ENCODE data around the gene CERK. TPM values are rescaled to one million over a fixed set of nuclear protein-coding genes. Genes with fewer than 3 reads are reported as not detected.

CERK gene
- total RNA-seq, 1 experiment from 2014 or later, result 45.6 TPM

DNA sequence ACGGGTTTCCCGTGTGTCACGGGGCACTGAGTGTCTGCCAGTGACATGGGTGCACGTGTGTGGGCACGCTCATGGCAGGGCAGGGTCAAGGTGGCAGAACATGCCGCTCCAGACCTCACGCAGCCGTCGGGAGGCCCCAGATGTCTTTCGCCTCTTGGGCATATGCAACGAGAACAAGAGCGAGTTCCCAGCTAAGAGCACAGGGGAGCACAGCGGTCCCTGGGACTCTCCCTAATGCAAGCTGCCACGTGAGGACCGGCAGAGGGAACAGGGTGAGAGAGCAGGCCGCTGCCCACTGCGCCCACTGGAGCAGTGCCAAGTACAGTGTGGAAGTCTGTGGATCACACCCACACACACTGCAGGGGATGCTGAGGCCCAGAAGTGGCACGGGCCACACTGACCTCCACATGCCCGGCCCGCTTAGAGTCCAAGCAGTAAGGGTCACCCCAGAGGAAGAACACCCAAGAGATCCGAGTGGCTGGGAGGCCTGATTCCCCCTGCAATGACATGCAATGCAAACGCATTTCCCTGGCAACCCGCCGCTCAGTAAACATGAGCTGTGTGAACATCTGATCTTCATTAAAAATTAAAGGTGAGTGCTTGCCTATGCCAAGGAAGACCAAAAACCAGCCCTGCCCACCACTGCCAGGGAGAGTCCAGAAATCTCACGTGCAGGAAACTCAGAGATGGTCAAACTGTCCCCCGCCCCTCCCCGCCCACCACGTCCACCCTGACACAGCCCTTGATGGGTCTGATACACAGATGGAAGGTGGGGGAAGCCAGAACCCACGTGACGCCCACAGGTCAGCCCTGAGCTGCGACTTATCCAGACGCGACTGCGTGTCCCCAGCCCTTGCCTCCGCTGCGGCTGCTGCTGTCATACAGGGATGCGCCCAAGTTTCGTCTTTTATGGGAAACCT, 11.7 kb downstream of the CERK start:
- H3K36me3 Mint-ChIP-seq, result peaks cover 5% of the 10 kb centered on the region; the same call in 1 of the 2 replicates
- CTCF ChIA-PET, result no interaction called here

DNA sequence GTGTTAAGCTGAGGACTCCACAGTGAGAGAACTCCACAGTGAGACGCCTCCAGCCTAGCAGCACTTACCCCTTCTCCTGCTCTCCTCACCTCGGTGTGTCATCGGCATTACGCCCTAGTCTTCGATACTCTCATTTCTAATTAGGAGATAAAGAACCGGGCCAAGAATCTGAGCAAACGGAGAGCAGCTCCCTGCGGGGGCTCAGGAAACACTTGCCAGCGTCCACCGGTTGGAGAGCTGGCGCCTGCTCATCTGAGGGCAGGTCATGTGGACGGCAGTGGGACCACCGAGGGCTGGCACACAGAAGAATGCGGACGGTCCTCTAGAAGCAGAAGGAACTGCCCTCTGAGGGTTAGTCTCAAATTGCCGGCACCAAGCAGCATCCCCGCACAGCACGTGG, 13.0 kb downstream of the CERK start:
- Mint-ChIP-seq H3K27me3 (ENCODE audit: low read depth) (no peaks in the 10 kb centered on the region), H3K4me1 (0 out of 2 replicates have a peak, but pooled peaks cover 6% of the 10 kb centered on the region), H3K4me3 (no peak overlapping the region), H3K36me3 (peaks cover 11% of the 10 kb centered on the region), H3K9me3 (no peaks in the 10 kb centered on the region), H3K27ac (no peak overlapping the region)
- ChIA-PET POLR2A (no interaction called here), CTCF (no interaction called here)
- ATAC-seq (no peak), DNase-seq (ENCODE audit: low spot score) (no peak)
- TF ChIP-seq, protein P1, sequence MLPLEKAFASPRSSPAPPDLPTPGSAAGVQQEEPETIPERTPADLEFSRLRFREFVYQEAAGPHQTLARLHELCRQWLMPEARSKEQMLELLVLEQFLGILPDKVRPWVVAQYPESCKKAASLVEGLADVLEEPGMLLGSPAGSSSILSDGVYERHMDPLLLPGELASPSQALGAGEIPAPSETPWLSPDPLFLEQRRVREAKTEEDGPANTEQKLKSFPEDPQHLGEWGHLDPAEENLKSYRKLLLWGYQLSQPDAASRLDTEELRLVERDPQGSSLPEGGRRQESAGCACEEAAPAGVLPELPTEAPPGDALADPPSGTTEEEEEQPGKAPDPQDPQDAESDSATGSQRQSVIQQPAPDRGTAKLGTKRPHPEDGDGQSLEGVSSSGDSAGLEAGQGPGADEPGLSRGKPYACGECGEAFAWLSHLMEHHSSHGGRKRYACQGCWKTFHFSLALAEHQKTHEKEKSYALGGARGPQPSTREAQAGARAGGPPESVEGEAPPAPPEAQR (CRISPR knock-in tag; IDR thresholded peaks at IDR 0.05), result no peak
- TF ChIP-seq NFYB (CRISPR knock-in tag; conservative IDR thresholded peaks at IDR 0.05; ENCODE audit: low read depth), result no peak

More for the DNA sequence above, 11.7 kb downstream of the CERK start:
- ATAC-seq (no peak), DNase-seq (ENCODE audit: low spot score) (no peak)
- H3K27me3 Mint-ChIP-seq (ENCODE audit: low read depth), result no peaks in the 10 kb centered on the region
- POLR2A ChIA-PET, result interaction anchor here (0.6 kb wide), 1 partner anchor 10 kb away, joined by 5 read pairs; no protein-coding TSS in a partner anchor
- no peaks in the 10 kb centered on the region for H3K9me3 Mint-ChIP-seq
- no peak overlapping the region for H3K4me3 Mint-ChIP-seq
- H3K4me1 Mint-ChIP-seq, result peaks cover 7% of the 10 kb centered on the region
- TF ChIP-seq JAZF1 (CRISPR knock-in tag; IDR thresholded peaks at IDR 0.05), result no peak
- no peak for TF ChIP-seq HMGA2 (CRISPR knock-in tag; IDR thresholded peaks at IDR 0.05)
- TF ChIP-seq SOX15 (CRISPR knock-in tag; IDR thresholded peaks at IDR 0.05), result no peak
- TF ChIP-seq, protein P2, sequence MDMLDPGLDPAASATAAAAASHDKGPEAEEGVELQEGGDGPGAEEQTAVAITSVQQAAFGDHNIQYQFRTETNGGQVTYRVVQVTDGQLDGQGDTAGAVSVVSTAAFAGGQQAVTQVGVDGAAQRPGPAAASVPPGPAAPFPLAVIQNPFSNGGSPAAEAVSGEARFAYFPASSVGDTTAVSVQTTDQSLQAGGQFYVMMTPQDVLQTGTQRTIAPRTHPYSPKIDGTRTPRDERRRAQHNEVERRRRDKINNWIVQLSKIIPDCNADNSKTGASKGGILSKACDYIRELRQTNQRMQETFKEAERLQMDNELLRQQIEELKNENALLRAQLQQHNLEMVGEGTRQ (CRISPR knock-in tag; IDR thresholded peaks at IDR 0.05), result no peak
- TF ChIP-seq, protein P3, sequence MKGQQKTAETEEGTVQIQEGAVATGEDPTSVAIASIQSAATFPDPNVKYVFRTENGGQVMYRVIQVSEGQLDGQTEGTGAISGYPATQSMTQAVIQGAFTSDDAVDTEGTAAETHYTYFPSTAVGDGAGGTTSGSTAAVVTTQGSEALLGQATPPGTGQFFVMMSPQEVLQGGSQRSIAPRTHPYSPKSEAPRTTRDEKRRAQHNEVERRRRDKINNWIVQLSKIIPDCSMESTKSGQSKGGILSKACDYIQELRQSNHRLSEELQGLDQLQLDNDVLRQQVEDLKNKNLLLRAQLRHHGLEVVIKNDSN (CRISPR knock-in tag; IDR thresholded peaks at IDR 0.05), result no peak
- H3K27ac Mint-ChIP-seq, result peak overlapping the region; percentile 49

DNA sequence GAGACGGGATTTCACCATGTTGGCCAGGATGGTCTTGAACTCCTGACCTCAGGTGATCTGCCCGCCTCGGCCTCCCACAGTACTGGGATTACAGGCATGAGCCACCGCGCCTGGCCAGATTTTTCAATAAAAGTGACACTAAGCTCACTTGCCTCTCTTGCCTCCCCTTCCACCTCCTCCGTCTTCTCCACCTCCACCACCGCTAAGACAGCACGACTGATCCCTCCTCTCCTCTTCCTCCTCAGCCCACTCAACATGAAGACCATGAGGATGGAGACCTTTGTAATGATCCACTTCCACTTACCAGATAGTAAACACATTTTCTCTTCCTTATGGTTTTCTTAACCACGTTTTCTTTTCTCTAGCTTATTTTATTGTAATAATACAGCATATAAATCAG, 14.2 kb downstream of the CERK start:
- no peak for DNase-seq (ENCODE audit: low spot score)
- H3K9me3 Mint-ChIP-seq, result no peaks in the 10 kb centered on the region
- POLR2A ChIA-PET, result interaction anchor here (0.6 kb wide), 1 partner anchor 39 kb away, joined by 3 read pairs; the partner anchor contains the start of gene TBC1D22A
- H3K4me3 Mint-ChIP-seq, result no peak overlapping the region
- CTCF ChIA-PET, result no interaction called here
- TF ChIP-seq TEAD4 (CRISPR knock-in tag; IDR thresholded peaks at IDR 0.05) (no peak), ATF1 (CRISPR knock-in tag; IDR thresholded peaks at IDR 0.05) (no peak), HMGA2 (CRISPR knock-in tag; IDR thresholded peaks at IDR 0.05) (no peak), FOXP1 (CRISPR knock-in tag; IDR thresholded peaks at IDR 0.05; ENCODE audit: borderline replicate concordance) (no peak), CREM (CRISPR knock-in tag; IDR thresholded peaks at IDR 0.05) (no peak), SMAD4 (CRISPR knock-in tag; IDR thresholded peaks at IDR 0.05) (no peak), ZNF423 (CRISPR knock-in tag; IDR thresholded peaks at IDR 0.05) (no peak), ESRRA (CRISPR knock-in tag; IDR thresholded peaks at IDR 0.05; ENCODE audit: borderline replicate concordance) (no peak)
- TF ChIP-seq, protein P3 (CRISPR knock-in tag; IDR thresholded peaks at IDR 0.05), result no peak
- TF ChIP-seq, protein P4, sequence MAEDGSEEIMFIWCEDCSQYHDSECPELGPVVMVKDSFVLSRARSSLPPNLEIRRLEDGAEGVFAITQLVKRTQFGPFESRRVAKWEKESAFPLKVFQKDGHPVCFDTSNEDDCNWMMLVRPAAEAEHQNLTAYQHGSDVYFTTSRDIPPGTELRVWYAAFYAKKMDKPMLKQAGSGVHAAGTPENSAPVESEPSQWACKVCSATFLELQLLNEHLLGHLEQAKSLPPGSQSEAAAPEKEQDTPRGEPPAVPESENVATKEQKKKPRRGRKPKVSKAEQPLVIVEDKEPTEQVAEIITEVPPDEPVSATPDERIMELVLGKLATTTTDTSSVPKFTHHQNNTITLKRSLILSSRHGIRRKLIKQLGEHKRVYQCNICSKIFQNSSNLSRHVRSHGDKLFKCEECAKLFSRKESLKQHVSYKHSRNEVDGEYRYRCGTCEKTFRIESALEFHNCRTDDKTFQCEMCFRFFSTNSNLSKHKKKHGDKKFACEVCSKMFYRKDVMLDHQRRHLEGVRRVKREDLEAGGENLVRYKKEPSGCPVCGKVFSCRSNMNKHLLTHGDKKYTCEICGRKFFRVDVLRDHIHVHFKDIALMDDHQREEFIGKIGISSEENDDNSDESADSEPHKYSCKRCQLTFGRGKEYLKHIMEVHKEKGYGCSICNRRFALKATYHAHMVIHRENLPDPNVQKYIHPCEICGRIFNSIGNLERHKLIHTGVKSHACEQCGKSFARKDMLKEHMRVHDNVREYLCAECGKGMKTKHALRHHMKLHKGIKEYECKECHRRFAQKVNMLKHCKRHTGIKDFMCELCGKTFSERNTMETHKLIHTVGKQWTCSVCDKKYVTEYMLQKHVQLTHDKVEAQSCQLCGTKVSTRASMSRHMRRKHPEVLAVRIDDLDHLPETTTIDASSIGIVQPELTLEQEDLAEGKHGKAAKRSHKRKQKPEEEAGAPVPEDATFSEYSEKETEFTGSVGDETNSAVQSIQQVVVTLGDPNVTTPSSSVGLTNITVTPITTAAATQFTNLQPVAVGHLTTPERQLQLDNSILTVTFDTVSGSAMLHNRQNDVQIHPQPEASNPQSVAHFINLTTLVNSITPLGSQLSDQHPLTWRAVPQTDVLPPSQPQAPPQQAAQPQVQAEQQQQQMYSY (CRISPR knock-in tag; IDR thresholded peaks at IDR 0.05), result no peak
- TF ChIP-seq, protein P5, sequence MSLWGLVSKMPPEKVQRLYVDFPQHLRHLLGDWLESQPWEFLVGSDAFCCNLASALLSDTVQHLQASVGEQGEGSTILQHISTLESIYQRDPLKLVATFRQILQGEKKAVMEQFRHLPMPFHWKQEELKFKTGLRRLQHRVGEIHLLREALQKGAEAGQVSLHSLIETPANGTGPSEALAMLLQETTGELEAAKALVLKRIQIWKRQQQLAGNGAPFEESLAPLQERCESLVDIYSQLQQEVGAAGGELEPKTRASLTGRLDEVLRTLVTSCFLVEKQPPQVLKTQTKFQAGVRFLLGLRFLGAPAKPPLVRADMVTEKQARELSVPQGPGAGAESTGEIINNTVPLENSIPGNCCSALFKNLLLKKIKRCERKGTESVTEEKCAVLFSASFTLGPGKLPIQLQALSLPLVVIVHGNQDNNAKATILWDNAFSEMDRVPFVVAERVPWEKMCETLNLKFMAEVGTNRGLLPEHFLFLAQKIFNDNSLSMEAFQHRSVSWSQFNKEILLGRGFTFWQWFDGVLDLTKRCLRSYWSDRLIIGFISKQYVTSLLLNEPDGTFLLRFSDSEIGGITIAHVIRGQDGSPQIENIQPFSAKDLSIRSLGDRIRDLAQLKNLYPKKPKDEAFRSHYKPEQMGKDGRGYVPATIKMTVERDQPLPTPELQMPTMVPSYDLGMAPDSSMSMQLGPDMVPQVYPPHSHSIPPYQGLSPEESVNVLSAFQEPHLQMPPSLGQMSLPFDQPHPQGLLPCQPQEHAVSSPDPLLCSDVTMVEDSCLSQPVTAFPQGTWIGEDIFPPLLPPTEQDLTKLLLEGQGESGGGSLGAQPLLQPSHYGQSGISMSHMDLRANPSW (CRISPR knock-in tag; conservative IDR thresholded peaks at IDR 0.05; ENCODE audit: low read depth), result no peak
- TF ChIP-seq, protein P6, sequence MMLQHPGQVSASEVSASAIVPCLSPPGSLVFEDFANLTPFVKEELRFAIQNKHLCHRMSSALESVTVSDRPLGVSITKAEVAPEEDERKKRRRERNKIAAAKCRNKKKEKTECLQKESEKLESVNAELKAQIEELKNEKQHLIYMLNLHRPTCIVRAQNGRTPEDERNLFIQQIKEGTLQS (CRISPR knock-in tag; conservative IDR thresholded peaks at IDR 0.05), result no peak
- H3K36me3 Mint-ChIP-seq, result peaks cover 22% of the 10 kb centered on the region
- no peaks in the 10 kb centered on the region for H3K27me3 Mint-ChIP-seq (ENCODE audit: low read depth)
- no peak for ATAC-seq
- H3K27ac Mint-ChIP-seq, result no peak overlapping the region
- 0 out of 2 replicates have a peak, but pooled peaks cover 6% of the 10 kb centered on the region for H3K4me1 Mint-ChIP-seq

All from WTC11 (cell line).